HepG2 (cell line): Measurements from ENCODE around the gene LOXL3. TPM values are rescaled to one million over a fixed set of nuclear protein-coding genes. Genes with fewer than 3 reads are reported as not detected.
A peak's percentile ranks its signal among the peaks of the same experiment; 100 is the strongest.

Source experiments
- AGO1 ChIP-seq: fragments of 200-400 bp; formaldehyde crosslinking; IDR thresholded peaks from 2 replicates; pipeline ENCODE4 v1.6.1; 2017; ENCODE audit warnings: mild to moderate bottlenecking, low read depth, low read length, moderate library complexity; ENCODE audit not compliant: poor library complexity, severe bottlenecking
- ATF7-NPFF ChIP-seq: sonication (generic); formaldehyde crosslinking; IDR thresholded peaks from 2 replicates; pipeline ENCODE4 v1.8.1; 2023; ENCODE audit warnings: mild to moderate bottlenecking, low read depth, missing genetic modification reagents, moderate library complexity
- BRF2 ChIP-seq: sonication (generic); formaldehyde crosslinking; IDR thresholded peaks from 2 replicates; pipeline ENCODE4 v1.8.1; 2022; ENCODE audit warnings: mild to moderate bottlenecking, missing genetic modification reagents
- ELF3 ChIP-seq: IDR thresholded peaks from 2 replicates; pipeline ENCODE4 v1.6.1; 2016; ENCODE audit warnings: missing genetic modification reagents, missing compliant biosample characterization
- ETS1 ChIP-seq: sonication (generic); formaldehyde crosslinking; IDR thresholded peaks from 2 replicates; pipeline ENCODE4 v1.4.0; 2020; ENCODE audit warnings: missing genetic modification reagents
- FOXA1 ChIP-seq, 2 experiments: fragments of 450-650 bp in 1 of 2; sonication (generic) in 1 of 2; formaldehyde crosslinking in 1 of 2; IDR thresholded peaks; 2 replicates each; pipeline versions ENCODE4 v1.4.0 to v1.6.1; 2016 to 2020; ENCODE audit warnings: missing genetic modification reagents in 1 of 2
- FOXP1 ChIP-seq, 2 experiments: fragments of 450-650 bp in 1 of 2; IDR thresholded peaks; 2 replicates each; pipeline ENCODE4 v1.6.1; 2017 to 2018; ENCODE audit warnings: antibody characterized with exemption in 1 of 2
- GTF3A ChIP-seq: sonication (generic); formaldehyde crosslinking; conservative IDR thresholded peaks from 2 replicates; pipeline ENCODE4 v1.4.0; 2020; ENCODE audit warnings: mild to moderate bottlenecking, missing genetic modification reagents
- HCFC1 ChIP-seq: fragments of 150-350 bp; IDR thresholded peaks from 2 replicates; pipeline ENCODE4 v1.6.1; 2014; ENCODE audit warnings: low read depth, low read length
- KAT8 ChIP-seq: IDR thresholded peaks from 2 replicates; pipeline ENCODE4 v1.6.1; 2016; ENCODE audit warnings: missing genetic modification reagents, missing compliant biosample characterization
- MAZ ChIP-seq, 2 experiments: sonication (generic) in 1 of 2; formaldehyde crosslinking in 1 of 2; IDR thresholded peaks; 2 replicates each; pipeline versions ENCODE4 v1.5.0 to v1.6.1; 2012 to 2020; ENCODE audit warnings: low read depth in 2 of 2, mild to moderate bottlenecking in 2 of 2, borderline replicate concordance in 1 of 2, improper control_type of control experiment in 1 of 2, low read length in 1 of 2, missing genetic modification reagents in 1 of 2, moderate library complexity in 1 of 2
- ONECUT2 ChIP-seq: sonication (generic); formaldehyde crosslinking; IDR thresholded peaks from 2 replicates; pipeline ENCODE4 v1.4.0; 2020; ENCODE audit warnings: missing genetic modification reagents
- TRAFD1 ChIP-seq: sonication (generic); formaldehyde crosslinking; IDR thresholded peaks from 2 replicates; pipeline ENCODE4 v1.5.1; 2020; ENCODE audit warnings: missing genetic modification reagents, mild to moderate bottlenecking, borderline replicate concordance
- ZBTB37 ChIP-seq: sonication (generic); formaldehyde crosslinking; IDR thresholded peaks from 2 replicates; pipeline ENCODE4 v1.4.0; 2020; ENCODE audit warnings: mild to moderate bottlenecking, missing genetic modification reagents
- ZNF253 ChIP-seq: sonication (generic); formaldehyde crosslinking; IDR thresholded peaks from 2 replicates; pipeline ENCODE4 v1.8.0; 2022; ENCODE audit warnings: mild to moderate bottlenecking, missing genetic modification reagents, borderline replicate concordance
- ZNF274 ChIP-seq: sonication (generic); formaldehyde crosslinking; IDR thresholded peaks from 2 replicates; pipeline ENCODE4 v1.5.1; 2020; ENCODE audit warnings: mild to moderate bottlenecking, missing genetic modification reagents
- ZNF501 ChIP-seq: sonication (generic); formaldehyde crosslinking; IDR thresholded peaks from 2 replicates; pipeline ENCODE4 v1.5.1; 2020; ENCODE audit warnings: mild to moderate bottlenecking, moderate library complexity, missing genetic modification reagents
- ZNF644 ChIP-seq: IDR thresholded peaks from 2 replicates; pipeline ENCODE4 v1.6.1; 2016; ENCODE audit warnings: low read depth
- ZNF841 ChIP-seq: sonication (generic); formaldehyde crosslinking; IDR thresholded peaks from 2 replicates; pipeline ENCODE4 v1.8.1; 2023; ENCODE audit warnings: missing genetic modification reagents, borderline replicate concordance
- polyA plus RNA-seq, 8 experiments: library from polyadenylated mRNA; depleted of rRNA in 3 of 8; stranded (reverse) in 7 of 8; unstranded in 1 of 8; fragments of >200 nt; fragmentation: Illumina TruSeq in 4 of 8; extraction: Trizol in 4 of 8; gene quantifications; 2 replicates each; pipeline versions ENCODE4 v1.2.1 to v1.2.3, GENCODE V29; 2011 to 2016; ENCODE audit warnings: low read depth in 4 of 8, missing spikeins in 1 of 8, mixed read lengths in 1 of 8; ENCODE audit not compliant: insufficient read depth in 1 of 8
- total RNA-seq, 5 experiments: library from RNA; depleted of rRNA; stranded (reverse); fragments of >200 nt; fragmentation: Illumina TruSeq; extraction: Trizol; gene quantifications; 2 replicates each; pipeline ENCODE4 v1.2.3, GENCODE V29; 2016; ENCODE audit warnings: low read depth in 1 of 5
- TF ChIP-seq, protein P1 (sequence below): sonication (generic); formaldehyde crosslinking; IDR thresholded peaks from 2 replicates; pipeline ENCODE4 v1.4.0; 2020; ENCODE audit warnings: mild to moderate bottlenecking, low read depth, missing genetic modification reagents
- TF ChIP-seq, protein P2 (sequence below): sonication (generic); formaldehyde crosslinking; IDR thresholded peaks from 2 replicates; pipeline ENCODE4 v1.8.0; 2023; ENCODE audit warnings: mild to moderate bottlenecking, missing genetic modification reagents

Gene LOXL3
- total and polyA plus RNA-seq, 2 of the 13 experiments (the other 11 are each of a cell fraction or from before 2014, with no cell fraction given): 0.55 to 6.5 TPM

- TF ChIP-seq ETS1 (CRISPR knock-in tag) (no peak), BRF2 (CRISPR knock-in tag) (peak; percentile 35; the same call in 1 of the 2 replicates), TRAFD1 (CRISPR knock-in tag) (peak; percentile 96; the same call in 1 of the 2 replicates), ZBTB37 (CRISPR knock-in tag) (no peak), FOXA1 (IDR thresholded peaks at IDR 0.05) (no peak), FOXA1 (CRISPR knock-in tag; IDR thresholded peaks at IDR 0.05) (peak; percentile 52; the same call in 1 of the 2 replicates), GTF3A (CRISPR knock-in tag) (peak; percentile 89), FOXP1 (IDR thresholded peaks at IDR 0.05) (no peak), FOXP1 (CRISPR knock-in tag; IDR thresholded peaks at IDR 0.05) (peak; percentile 28; the same call in 1 of the 2 replicates), AGO1 (peak; percentile 98), ZNF253 (CRISPR knock-in tag) (no peak; the same call in 1 of the 2 replicates), ZNF501 (peak; percentile 90), ZNF841 (no peak), ELF3 (CRISPR knock-in tag) (peak; percentile 79), MAZ (IDR thresholded peaks at IDR 0.05; ENCODE audit: borderline replicate concordance, low read depth, low read length) (peak; percentile 79), MAZ (CRISPR knock-in tag; IDR thresholded peaks at IDR 0.05; ENCODE audit: low read depth) (peak; percentile 94), ZNF644 (0 out of 2 replicates have a peak, but pooled peaks have one; percentile 42), ATF7-NPFF (CRISPR knock-in tag) (peak; percentile 91), HCFC1 (peak; percentile 26; the same call in 1 of the 2 replicates), KAT8 (CRISPR knock-in tag) (peak; percentile 94), ZNF274 (CRISPR knock-in tag) (peak; percentile 83), ONECUT2 (CRISPR knock-in tag) (no peak)
- TF ChIP-seq, protein P1, sequence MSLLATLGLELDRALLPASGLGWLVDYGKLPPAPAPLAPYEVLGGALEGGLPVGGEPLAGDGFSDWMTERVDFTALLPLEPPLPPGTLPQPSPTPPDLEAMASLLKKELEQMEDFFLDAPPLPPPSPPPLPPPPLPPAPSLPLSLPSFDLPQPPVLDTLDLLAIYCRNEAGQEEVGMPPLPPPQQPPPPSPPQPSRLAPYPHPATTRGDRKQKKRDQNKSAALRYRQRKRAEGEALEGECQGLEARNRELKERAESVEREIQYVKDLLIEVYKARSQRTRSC: no peak
- TF ChIP-seq, protein P2, sequence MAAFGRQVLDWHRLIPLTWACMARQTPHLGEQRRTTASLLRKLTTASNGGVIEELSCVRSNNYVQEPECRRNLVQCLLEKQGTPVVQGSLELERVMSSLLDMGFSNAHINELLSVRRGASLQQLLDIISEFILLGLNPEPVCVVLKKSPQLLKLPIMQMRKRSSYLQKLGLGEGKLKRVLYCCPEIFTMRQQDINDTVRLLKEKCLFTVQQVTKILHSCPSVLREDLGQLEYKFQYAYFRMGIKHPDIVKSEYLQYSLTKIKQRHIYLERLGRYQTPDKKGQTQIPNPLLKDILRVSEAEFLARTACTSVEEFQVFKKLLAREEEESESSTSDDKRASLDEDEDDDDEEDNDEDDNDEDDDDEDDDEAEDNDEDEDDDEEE (CRISPR knock-in tag): peak; percentile 98
Observed at GRCh38 chr2:74507145-74507925, 46.4 kb downstream of the LOXL3 start, which contains the start of gene PCGF1 (continued).
